HG03103 (cell line): ENCODE measurements around the gene NDP.

ENCODE experiments used
- ATAC-seq: cut with Tn5 transposase; IDR thresholded peaks from one replicate; pipeline ENCODE4 v1.9.1; 2021; ENCODE audit warnings: low read depth; ENCODE audit not compliant: unreplicated experiment

NDP gene, protein sequence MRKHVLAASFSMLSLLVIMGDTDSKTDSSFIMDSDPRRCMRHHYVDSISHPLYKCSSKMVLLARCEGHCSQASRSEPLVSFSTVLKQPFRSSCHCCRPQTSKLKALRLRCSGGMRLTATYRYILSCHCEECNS

DNA sequence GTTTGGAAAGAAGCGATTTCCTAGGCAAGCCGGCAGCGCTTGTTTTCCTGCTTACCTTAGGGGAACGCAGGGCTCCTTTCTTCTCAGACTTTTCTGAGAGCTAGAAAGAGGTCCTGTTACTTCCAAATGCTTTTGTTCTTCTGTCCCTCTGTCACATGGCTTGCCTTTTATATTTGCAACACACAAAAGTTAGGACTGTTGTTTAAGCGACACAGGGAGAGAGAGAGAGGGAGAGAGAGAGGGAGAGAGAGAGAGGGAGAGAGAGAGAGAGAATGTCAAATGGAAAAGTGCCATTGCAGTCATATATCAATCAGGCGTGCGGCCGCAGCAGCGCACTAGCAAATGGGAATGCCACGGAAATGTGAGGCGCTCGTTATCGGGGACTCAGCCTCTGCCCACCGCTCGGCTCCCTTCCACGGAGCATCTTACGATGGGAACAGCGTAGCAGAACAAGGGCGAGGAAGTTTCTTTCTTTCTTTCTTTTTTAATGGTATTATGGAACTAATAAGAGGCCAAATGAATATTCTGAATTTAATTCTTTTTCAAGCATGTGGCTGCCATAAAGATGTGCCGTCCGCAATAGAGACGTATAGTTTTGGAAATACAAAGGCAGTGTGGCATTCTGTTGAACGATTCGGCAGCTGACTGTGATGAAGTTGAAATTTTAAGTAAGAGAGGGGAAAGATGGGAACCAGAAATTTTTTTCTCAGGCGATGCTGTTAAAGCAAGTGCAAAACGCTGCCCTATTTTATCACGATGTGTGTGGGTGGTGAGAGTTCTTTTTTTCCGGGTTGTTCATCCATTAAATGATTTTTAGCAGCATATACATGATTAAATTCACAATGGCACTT is at the start of gene NDP:
Gene NDP (minus strand): TSS at position 142 of the 851 bp plus-strand sequence. CDS start 14,745 bp downstream, outside the sequence.
- no peak for ATAC-seq

DNA sequence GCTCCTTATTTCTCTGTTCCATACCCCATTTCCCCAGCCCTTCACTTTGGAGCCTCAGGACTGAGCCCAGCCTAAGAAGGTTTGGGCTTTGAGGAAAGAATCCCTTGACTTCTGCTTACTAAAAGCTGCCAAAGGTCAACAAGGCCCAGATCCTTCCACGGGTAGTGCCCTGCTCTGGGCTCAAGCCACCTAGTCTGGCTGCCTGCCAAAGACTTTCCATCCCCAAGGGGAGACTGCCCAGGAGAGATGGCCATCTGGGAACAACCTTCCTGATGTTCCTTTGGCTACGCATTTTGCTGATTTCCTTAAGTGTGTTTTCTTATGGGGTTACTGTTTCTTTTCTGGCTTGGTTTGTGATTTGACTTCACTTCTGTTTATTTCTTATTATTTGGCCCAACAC is 49.8 kb upstream of the NDP start:
- no peak for ATAC-seq

DNA sequence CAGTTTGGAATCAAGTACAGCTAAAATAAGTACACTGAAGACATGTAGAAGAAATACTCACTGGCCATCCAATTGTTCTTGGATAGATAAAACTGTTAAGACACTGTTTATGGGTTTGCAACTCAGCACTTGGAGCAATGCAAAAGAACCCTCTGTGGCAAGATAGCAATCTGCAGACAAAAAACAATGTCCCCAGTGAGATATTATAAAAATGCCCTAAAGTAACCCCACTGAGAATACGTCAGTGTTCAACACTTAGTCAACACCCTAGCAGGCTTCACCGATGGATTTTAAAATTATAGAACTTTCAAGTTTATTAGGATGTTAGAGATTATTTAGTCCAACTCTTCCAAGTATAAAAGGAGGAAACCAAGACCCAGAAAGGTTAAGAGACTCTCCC is 47.5 kb upstream of the NDP start:
- ATAC-seq, result no peak

DNA sequence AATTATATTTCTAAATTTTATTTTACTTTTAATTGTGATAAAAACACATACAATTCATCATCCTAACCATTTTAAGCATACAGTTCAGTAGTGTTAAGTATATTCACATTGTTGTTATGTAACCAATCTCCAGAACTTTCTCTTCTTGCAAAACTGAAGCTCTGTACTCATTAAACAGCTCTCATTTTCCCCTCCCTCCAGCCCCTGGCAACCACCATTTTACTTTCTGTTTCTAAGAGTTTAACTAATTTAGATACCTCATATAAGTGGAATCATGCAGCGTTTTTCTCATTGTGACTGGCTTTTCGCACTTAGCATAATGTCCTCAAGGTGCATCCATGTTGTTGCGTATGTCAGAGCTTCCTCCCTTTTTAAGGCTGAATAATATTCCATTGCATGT is 46.7 kb upstream of the NDP start:
- ATAC-seq, result no peak

DNA sequence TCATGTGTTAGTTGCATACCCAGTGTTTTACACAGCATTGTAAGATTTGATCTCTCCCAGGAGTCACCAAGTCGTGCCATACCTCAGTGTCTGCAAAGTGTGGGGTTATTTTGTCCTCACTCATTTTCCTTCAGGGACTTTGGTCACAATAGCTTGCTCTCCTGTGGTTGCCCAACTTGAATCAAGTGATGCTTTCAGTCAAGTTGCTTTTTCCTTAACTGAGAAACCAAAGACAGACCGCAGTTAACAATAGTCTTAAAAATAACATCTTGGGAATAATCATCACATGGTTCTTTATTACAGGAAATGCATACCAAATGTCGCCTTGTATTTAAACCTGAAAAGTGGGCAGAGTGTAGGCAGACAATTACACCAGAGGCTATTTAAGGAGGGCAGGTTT is 44.5 kb upstream of the NDP start:
- ATAC-seq, result no peak

DNA sequence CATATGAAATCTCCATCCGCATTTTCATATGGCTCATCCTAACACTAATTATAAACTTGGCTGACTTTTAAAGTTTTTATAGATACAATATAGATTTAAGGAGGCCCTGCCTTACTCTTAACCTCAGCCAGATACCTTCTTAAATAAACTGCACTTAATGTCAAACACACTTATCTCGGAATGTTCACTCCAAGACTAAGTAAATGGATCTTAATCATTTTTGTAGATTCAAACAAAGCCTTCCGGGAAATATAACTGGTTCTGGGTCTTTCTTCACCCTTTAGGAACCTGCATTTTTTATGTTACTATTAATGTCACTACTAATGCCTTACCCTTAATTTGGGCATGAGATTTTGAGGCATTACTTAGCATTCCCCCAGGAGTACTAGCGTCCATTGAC is 43.7 kb upstream of the NDP start:
- ATAC-seq, result no peak

DNA sequence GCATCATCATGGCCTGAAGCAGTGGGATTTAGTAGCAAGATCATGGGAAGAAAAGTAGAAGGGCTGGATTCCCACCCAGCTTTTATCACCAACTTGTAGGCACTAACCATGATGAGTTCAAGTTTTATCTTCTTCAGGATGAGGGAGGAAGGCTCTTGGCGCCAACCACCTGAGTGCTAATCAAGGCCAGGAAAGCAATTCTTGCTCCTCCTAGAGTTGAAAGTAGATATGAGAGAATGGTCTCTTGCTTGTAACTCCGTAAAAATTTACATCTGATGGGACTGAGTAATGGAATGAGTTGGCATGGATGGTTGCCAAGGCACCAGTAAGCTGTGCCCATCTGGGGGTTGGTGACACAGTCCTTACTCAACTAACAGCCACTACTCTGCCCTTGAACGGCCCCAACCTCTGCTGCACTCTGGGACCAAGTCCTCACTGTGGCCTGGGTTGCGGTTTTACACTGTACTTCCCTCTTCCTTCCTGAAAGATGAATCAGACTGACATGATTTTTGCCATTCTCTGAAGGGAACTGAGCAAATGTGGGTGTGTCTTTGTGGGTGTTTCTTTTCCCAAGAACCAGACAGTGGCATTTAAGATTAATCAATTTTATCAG is 39.4 kb upstream of the NDP start:
- ATAC-seq, result no peak

DNA sequence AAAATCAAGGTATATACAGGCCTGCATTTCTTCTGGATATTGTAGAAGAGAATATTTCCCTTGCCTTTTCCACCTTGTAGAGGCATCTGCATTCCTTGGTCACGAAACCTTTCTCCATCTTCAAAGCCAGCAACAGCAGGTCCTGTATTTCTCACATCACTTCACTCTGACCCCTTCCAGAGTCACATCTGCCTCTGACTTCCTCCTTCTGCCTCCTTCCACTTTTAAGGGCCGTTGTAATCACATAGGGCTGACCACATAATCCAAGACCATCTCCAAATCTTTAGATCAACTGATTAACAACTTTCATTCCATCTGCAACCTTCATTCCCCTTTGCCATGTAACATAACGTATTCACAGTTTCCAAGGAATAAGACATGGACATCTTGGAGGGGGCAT is 38.3 kb upstream of the NDP start:
- ATAC-seq, result no peak

DNA sequence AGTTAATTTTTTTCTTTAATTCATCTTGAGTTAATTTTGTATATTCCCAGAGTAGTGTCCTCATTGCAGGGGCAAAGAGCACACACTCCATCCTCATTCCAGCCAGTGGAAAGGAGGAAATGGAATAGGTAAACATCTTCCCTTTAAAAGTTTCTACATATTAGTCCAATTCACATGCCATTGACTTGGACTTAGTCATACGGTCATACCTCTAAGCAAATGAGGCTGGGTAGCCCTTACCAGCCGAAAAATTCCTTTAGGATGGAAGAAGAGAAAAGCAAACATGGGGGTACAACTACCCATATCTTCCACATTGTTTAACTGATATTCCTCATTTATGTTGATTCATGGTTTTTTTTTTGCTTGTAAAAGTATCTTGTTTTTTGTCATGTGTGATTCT is 37.4 kb upstream of the NDP start:
- ATAC-seq, result no peak

DNA sequence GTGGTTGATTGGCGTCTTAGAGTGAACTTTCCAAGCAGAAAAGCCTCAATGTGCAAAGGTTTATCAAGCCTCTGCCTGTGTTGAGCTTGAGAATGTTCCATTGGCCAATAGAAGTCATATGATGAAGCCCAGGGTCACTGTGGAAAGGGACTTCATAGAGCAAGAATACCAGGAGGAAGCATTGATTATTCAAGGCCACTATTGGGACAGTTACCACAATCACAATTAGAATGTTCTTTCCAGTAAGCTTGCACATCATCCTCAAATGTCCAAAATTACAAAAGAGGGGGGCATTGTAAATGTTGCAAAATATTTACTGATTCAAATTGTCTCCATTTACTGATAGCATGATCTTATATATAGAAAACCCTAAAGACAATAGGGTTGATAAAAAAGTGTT is 32.9 kb upstream of the NDP start:
- ATAC-seq, result no peak

DNA sequence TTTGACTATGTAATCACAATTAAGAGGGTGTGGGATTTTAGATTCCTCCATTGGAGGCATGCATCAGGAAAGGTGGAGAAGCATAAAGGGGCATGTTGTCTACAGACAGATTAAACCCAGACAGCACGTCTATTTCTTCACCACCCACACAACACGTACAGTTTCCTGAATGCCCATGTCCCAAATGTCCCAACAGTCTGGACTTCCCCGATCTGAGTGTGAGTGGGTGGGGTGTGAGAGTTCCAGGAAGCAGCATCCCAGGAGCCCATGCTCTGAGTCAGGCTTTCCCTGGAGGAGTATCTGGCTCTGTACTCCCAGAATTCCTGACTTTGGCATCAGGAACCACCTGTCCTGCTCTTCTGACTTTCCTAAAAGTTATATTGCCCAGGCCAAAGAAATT is 30.8 kb upstream of the NDP start:
- no peak for ATAC-seq

DNA sequence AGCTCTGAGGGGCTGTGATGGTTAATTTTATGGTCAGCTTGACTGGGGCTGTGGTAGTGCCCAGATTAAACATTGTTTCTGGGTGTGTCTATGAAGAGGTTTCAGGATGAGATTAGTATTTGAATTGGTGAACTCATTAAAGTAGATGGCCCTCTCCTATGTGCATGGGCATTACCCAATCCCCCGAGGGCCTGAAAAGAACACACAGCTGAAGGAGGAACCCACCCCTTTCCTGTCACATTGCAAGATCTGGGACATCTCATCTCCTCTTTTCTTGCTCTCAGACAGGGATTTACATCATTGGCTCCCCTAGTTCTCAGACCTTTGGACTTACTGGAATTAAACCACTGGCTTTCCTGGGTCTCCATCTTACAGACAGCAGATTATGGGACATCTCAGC is 29.4 kb upstream of the NDP start:
- ATAC-seq, result no peak

DNA sequence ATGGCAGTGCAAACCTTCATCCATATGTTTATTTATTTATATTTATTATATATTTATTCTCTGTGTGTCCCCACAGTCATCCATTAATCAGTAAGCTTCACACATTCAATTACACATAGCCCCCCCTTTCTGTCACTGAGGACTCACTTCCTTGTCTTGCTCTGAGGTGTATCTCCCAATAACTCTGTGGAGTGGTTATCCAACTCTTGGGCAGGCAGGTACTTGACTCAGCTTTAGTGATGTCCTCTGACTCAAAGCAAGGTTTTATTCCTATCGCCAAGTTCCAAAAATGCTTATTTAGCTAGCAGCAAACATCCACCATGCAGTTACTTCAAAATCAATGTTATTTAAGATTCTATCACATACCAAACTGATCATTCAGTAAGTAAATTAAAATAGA is 25.2 kb upstream of the NDP start:
- ATAC-seq, result no peak

DNA sequence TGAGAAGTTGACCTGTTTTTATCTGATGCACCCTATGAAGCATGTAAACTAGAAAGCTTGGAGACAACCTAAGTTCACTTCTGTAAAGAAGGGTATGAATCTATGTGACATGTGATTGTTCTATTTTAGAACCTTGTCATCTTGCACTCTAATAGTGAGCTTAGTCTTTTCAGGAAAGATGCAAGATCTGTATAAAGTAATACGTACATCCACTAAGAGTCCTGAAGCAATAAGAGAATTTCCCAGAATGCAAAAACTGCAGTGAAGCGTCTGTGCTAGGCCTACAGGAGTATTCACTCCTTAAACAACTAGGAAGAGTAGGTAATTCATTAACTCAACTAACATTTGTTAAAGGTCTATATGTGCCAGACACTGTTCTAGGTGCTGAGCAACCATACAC is 23.3 kb upstream of the NDP start:
- ATAC-seq, result no peak

DNA sequence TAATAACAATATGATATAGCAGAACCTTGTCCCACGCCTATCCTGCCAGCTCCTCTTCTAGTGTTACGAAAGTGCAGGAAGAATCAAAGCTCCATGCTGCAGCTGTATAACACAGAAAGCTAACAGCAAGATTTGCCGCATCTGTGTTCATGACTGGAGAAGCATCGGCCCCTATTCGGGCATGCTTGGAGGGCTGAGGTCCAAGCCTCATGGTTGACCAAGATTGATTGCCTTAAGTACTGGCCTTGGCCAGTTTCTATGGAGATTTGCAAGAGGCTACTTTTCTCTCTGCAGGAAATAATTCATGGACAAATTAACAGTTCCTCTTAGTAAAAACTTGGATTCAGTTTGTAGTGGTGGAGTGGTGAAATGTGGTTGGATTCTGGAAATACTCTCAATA is 12.9 kb upstream of the NDP start:
- no peak for ATAC-seq

DNA sequence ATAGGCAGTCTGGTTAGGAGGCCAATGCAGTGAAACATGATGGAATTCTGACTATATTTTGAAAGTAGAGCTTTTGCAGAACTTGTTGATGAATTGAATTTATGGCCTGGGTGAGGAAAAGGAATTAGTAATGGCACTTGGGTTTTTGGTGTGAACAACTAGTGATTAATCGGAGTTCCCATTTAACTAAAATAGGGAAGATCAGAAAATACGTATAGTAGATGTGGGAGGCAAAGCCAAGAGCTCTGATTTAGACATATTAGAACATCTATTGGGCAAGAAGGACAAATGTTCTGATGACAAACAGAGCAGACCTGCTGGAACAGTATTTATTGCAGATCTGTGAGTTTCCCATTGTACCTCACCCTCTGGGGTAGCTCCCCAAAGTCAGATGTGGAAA is 12.3 kb upstream of the NDP start:
- ATAC-seq, result no peak

DNA sequence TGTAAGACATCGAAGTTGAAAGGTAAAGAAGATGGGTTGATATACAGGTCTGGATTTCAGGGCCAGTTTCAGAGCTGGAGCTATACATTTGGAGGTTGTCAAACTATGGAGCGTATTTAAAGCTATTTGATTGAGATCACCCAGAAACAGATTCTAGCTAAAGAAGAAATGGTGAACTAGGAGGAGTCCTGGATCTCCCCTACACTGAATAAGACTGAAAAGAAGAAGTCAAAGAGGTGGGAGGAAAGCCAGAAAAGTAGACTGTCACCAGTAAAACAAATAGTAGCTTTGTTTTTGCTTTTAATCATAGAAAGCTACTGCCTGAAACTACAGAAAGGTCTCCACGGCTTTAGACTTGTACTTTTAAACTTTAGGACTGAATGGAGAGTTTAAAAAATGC is 5.0 kb upstream of the NDP start:
- ATAC-seq, result no peak

DNA sequence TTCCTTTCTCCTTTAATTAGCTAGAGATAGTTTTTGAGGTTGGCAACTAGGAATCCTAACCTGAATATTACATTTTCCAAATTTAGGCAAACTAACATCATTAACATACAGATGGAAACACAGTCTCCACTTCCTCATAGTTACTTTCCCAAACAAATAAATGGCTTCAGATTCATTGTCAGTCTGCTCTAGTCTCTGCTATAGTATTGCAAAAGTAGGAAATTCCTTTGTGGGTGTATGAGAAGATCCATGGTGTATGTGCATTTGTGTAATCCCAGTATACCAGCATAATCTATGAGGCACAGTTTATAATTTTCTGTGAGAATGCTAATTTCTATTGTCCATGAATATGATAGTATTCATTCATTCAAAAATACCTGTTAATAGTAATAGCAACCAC is 3.0 kb upstream of the NDP start:
- ATAC-seq, result no peak

DNA sequence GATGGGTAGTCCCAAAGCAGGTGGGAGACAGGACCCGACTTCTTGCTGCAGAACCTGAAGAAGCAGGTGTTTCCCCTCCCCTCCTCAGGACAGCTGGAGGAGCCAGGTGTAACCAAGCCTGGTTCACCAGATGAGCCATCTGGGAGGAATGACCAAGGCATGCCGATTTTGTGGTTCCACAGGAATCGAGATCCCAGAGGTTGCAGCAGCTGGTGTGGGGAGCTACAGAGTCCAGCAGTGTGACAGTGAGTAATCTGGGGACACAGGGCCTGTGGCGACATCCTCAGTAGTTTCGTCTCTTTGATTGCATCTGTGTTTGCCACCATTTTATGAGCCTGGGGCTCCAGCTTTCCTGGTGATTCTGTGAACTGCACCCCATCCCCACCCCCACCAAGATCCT is 2.6 kb upstream of the NDP start:
- ATAC-seq, result no peak

DNA sequence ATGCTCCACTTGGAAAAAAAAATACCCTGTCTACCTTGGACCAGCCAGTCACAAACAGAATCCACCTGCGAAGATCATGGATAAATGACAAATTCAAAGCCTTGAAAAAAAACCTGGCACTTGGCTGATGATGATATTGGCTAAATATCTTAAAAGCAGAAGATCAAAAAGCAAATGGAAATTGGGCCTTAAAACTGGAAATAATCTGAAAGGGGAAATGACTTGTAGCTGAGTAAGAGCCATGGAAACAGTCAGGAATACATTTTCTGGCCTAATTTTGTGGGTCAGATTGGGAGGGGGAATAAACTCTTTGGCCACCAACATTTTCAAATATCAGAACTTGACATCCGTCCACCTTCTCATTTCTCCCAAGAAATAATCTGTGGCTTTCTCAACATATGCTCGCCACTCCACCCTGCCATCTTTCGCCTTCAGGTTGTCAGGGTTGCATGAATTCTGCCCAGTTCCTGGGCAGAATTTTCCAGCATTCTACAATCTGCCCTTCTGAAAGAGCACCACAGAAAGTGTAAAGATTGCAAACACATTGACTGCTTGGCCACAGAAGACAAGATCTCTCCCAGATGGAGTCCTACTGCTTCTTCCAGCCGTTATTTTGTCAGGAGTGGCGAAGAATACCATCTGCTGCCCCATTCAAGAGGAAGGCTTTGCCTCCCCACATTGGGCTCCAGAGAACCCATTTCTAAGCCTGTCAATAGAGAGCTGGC is 1.7 kb upstream of the NDP start:
- no peak for ATAC-seq

DNA sequence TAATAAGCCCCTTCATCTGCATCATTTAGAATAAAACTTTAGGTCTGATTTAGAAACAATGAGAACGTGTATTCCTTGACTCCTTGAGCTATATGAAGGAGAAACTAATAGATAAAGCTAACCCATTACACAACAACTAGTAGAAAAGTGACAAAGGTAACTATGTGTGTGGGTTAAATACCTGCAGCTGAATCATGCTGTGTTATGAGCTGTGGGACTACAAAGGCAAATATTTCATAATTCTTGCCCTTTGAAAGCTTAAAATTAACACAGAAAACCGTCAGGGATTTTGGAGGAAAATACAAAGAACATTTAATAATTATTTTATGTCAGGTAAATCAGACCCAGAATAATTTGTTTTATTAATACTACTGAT is 898 bp upstream of the NDP start:
- no peak for ATAC-seq
